GM23338 (cell line): ENCODE measurements around the gene GRAMD1A. TPM values are rescaled to one million over a fixed set of nuclear protein-coding genes. Genes with fewer than 3 reads are reported as not detected.

Experiments used
- ATAC-seq: fragments of 200-7000 bp; cut with Tn5 transposase; 3 replicates; pipeline ENCODE4 v1.9.1; 2020
- DNase-seq: peaks from one replicate; pipeline ENCODE4 v3.0.0-alpha.2; 2015; ENCODE audit warnings: low spot score
- H2AFZ ChIP-seq: fragments of 200-600 bp; sonication (generic); 2 replicates; pipeline ENCODE4 v1.8.0; 2016; ENCODE audit warnings: antibody characterized with exemption, mild to moderate bottlenecking, moderate library complexity
- H3F3A ChIP-seq: fragments of 200-600 bp; sonication (generic); replicated peaks from 2 replicates; pipeline ENCODE4 v1.8.0; 2017; ENCODE audit warnings: antibody characterized with exemption, mixed run types, low read depth
- H3K27ac ChIP-seq: fragments of 200-600 bp; sonication (generic); 2 replicates; pipeline ENCODE4 v1.6.1; 2016; ENCODE audit warnings: low read depth
- H3K27me3 ChIP-seq: fragments of 200-600 bp; sonication (generic); 2 replicates; pipeline ENCODE4 v1.8.0; 2016; ENCODE audit warnings: mild to moderate bottlenecking, mixed run types, moderate library complexity; ENCODE audit not compliant: insufficient read depth
- H3K36me3 ChIP-seq: fragments of 200-600 bp; sonication (generic); 2 replicates; pipeline ENCODE4 v1.8.0; 2016; ENCODE audit warnings: mild to moderate bottlenecking; ENCODE audit not compliant: insufficient read depth
- H3K4me1 ChIP-seq: fragments of 200-600 bp; sonication (generic); 2 replicates; pipeline ENCODE4 v1.8.0; 2016; ENCODE audit warnings: mild to moderate bottlenecking, moderate library complexity; ENCODE audit not compliant: insufficient read depth
- H3K4me2 ChIP-seq: fragments of 200-600 bp; sonication (generic); 2 replicates; pipeline ENCODE4 v1.7.1; 2017; ENCODE audit warnings: mixed run types
- H3K4me3 ChIP-seq: fragments of 200-600 bp; sonication (generic); 2 replicates; pipeline ENCODE4 v1.6.1; 2016; ENCODE audit warnings: mixed run types
- H3K79me2 ChIP-seq: fragments of 200-600 bp; sonication (generic); replicated peaks from 2 replicates; pipeline ENCODE4 v1.8.0; 2017; ENCODE audit warnings: mild to moderate bottlenecking; ENCODE audit not compliant: insufficient read depth
- H3K9me2 ChIP-seq: fragments of 200-600 bp; sonication (generic); 2 replicates; pipeline ENCODE4 v1.8.0; 2017; ENCODE audit not compliant: insufficient read depth
- H4K20me1 ChIP-seq: fragments of 200-600 bp; sonication (generic); replicated peaks from 2 replicates; pipeline ENCODE4 v1.8.0; 2017; ENCODE audit warnings: mild to moderate bottlenecking; ENCODE audit not compliant: insufficient read depth
- H3K27ac Mint-ChIP-seq: 2 replicates; pipeline ENCODE4 v1.8.0; 2020; ENCODE audit warnings: inconsistent platforms, mild to moderate bottlenecking, moderate library complexity, mixed read lengths
- H3K27me3 Mint-ChIP-seq: 3 replicates; pipeline ENCODE4 v1.8.0; 2022; ENCODE audit warnings: low read depth, mild to moderate bottlenecking, moderate library complexity, mixed read lengths, inconsistent platforms; ENCODE audit not compliant: insufficient read depth, poor library complexity
- H3K36me3 Mint-ChIP-seq: 3 replicates; pipeline ENCODE4 v1.8.0; 2021; ENCODE audit warnings: low read depth, mild to moderate bottlenecking, inconsistent platforms, moderate library complexity, mixed read lengths
- H3K4me1 Mint-ChIP-seq: 3 replicates; pipeline ENCODE4 v1.8.0; 2020; ENCODE audit warnings: mild to moderate bottlenecking, inconsistent platforms, mixed read lengths
- H3K4me3 Mint-ChIP-seq: 3 replicates; pipeline ENCODE4 v1.8.0; 2021; ENCODE audit warnings: moderate library complexity, mild to moderate bottlenecking, inconsistent platforms, mixed read lengths
- H3K9me3 Mint-ChIP-seq: 3 replicates; pipeline ENCODE4 v1.8.0; 2020; ENCODE audit warnings: moderate library complexity, mild to moderate bottlenecking, inconsistent platforms, mixed read lengths
- CREB1 ChIP-seq: fragments of 250-450 bp; sonication (Bioruptor Pico); IDR thresholded peaks from 2 replicates; pipeline ENCODE4 v1.5.0; 2020; ENCODE audit warnings: low read depth, mild to moderate bottlenecking, moderate library complexity
- EZH2 ChIP-seq: fragments of 200-600 bp; sonication (generic); IDR thresholded peaks from one replicate; pipeline ENCODE4 v1.8.0; 2017; ENCODE audit warnings: antibody characterized with exemption, mild to moderate bottlenecking, low read depth; ENCODE audit not compliant: unreplicated experiment
- EZH2phosphoT487 ChIP-seq: fragments of 200-600 bp; sonication (generic); IDR thresholded peaks from one replicate; pipeline ENCODE4 v1.8.1; 2018; ENCODE audit warnings: antibody characterized with exemption; ENCODE audit not compliant: unreplicated experiment
- JUNB ChIP-seq: IDR thresholded peaks from one replicate; pipeline ENCODE4 v1.6.1; 2016; ENCODE audit warnings: antibody characterized with exemption; ENCODE audit not compliant: unreplicated experiment
- NANOG ChIP-seq: IDR thresholded peaks from 2 replicates; pipeline ENCODE4 v1.6.1; 2016; ENCODE audit warnings: antibody characterized with exemption, borderline replicate concordance
- POLR2AphosphoS5 ChIP-seq: IDR thresholded peaks from 2 replicates; pipeline ENCODE4 v1.6.1; 2016; ENCODE audit warnings: antibody characterized with exemption, low read depth
- STAT1 ChIP-seq: IDR thresholded peaks from one replicate; pipeline ENCODE4 v1.6.1; 2016; ENCODE audit warnings: antibody characterized with exemption; ENCODE audit not compliant: unreplicated experiment
- ZNF114 ChIP-seq: fragments of 250-450 bp; sonication (Bioruptor Pico); IDR thresholded peaks from 2 replicates; pipeline ENCODE4 v1.5.0; 2020; ENCODE audit warnings: mild to moderate bottlenecking, moderate library complexity
- ZNF331 ChIP-seq: fragments of 250-450 bp; sonication (Bioruptor Pico); IDR thresholded peaks from 2 replicates; pipeline ENCODE4 v1.5.0; 2020; ENCODE audit warnings: low read depth, mild to moderate bottlenecking, moderate library complexity
- polyA plus RNA-seq: library from polyadenylated mRNA; unstranded; fragments of >200 nt; fragmentation: Nextera tagmentation; extraction: Ambion mirVana; gene quantifications from 2 replicates; pipeline ENCODE4 v1.2.1, GENCODE V29; 2016
- total RNA-seq: library from RNA; depleted of rRNA; stranded (reverse); fragments of >200 nt; shearing (Covaris generic); gene quantifications from 2 replicates; pipeline ENCODE4 v1.2.3, GENCODE V29; 2014
- TF ChIP-seq, protein P1 (sequence below): IDR thresholded peaks from 2 replicates; pipeline ENCODE4 v1.6.1; 2016; ENCODE audit warnings: antibody characterized with exemption
- TF ChIP-seq, protein P2 (sequence below): IDR thresholded peaks from one replicate; pipeline ENCODE4 v1.6.1; 2018; ENCODE audit warnings: antibody characterized with exemption; ENCODE audit not compliant: unreplicated experiment
- TF ChIP-seq, protein P3 (sequence below), 2 experiments: fragments of 200-600 bp in 1 of 2; sonication (generic) in 1 of 2; conservative IDR thresholded peaks; 2 replicates each; pipeline versions ENCODE4 v1.5.1 to v1.6.1; 2016 to 2017; ENCODE audit warnings: antibody characterized with exemption in 2 of 2, low read depth in 2 of 2, mild to moderate bottlenecking in 2 of 2, moderate library complexity in 1 of 2
- TF ChIP-seq, protein P4 (sequence below): fragments of 250-450 bp; sonication (Bioruptor Pico); IDR thresholded peaks from 2 replicates; pipeline ENCODE4 v1.5.0; 2020; ENCODE audit warnings: mild to moderate bottlenecking, moderate library complexity

Gene GRAMD1A
- total and polyA plus RNA-seq, 2 experiments from 2014 or later, result 122 to 174 TPM

DNA sequence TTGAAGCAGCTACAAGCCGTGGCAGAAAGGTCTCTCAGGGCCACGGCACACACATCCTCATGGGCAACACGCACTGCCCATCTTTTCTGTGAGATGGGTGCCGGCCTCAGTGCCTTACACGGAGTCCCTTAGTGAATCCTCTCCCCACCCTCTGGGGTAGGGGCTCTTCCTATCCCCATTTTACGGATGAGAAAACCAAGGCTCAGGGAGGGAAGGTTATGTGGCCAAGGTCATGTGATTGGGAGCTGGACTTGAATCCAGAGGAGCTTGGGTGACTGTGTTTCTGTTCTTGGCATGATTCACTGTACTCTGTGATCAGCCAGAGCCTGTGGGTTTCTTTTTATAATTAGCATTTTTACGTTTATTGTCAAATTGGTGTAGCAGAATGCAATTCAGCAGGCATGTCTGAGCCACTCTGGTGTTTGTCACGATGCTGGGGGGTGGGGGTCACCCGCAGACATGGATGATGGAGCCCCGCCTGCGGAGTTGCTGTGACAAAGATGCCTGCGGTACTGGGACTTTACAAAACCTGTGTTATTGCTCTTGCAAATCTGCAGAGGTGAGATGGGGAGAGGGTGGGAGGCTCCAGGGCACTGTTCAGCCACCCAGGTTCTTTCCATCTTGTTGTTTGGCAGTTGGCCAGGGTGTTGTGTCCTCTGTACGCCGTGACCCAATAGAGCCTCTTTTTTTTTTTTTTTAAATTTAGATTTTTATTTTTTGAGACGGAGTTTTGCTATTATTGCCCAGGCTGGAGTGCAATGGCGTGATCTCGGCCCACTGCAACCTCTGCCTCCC, 34.7 kb downstream of the GRAMD1A start:
- H3K27me3 ChIP-seq, result peaks cover 29% of the 10 kb centered on the region
- H3K4me3 ChIP-seq, result no peak overlapping the region
- H3K36me3 ChIP-seq, result no peaks in the 10 kb centered on the region
- H3K4me2 ChIP-seq, result no peak overlapping the region
- no peak for ATAC-seq
- no peak overlapping the region for H3K27ac Mint-ChIP-seq
- DNase-seq, result no peak
- no peaks in the 10 kb centered on the region; the same call in 2 of the 3 replicates for H3K36me3 Mint-ChIP-seq
- H4K20me1 ChIP-seq, result no peaks in the 10 kb centered on the region
- H3K4me1 Mint-ChIP-seq, result peaks cover 9% of the 10 kb centered on the region
- peaks cover 29% of the 10 kb centered on the region for H3K27me3 Mint-ChIP-seq
- peaks cover 4% of the 10 kb centered on the region; the same call in 2 of the 3 replicates for H3K9me3 Mint-ChIP-seq
- H3K79me2 ChIP-seq, result no peaks in the 10 kb centered on the region
- TF ChIP-seq, protein P1, sequence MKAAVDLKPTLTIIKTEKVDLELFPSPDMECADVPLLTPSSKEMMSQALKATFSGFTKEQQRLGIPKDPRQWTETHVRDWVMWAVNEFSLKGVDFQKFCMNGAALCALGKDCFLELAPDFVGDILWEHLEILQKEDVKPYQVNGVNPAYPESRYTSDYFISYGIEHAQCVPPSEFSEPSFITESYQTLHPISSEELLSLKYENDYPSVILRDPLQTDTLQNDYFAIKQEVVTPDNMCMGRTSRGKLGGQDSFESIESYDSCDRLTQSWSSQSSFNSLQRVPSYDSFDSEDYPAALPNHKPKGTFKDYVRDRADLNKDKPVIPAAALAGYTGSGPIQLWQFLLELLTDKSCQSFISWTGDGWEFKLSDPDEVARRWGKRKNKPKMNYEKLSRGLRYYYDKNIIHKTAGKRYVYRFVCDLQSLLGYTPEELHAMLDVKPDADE, result no peak
- TF ChIP-seq, protein P2, sequence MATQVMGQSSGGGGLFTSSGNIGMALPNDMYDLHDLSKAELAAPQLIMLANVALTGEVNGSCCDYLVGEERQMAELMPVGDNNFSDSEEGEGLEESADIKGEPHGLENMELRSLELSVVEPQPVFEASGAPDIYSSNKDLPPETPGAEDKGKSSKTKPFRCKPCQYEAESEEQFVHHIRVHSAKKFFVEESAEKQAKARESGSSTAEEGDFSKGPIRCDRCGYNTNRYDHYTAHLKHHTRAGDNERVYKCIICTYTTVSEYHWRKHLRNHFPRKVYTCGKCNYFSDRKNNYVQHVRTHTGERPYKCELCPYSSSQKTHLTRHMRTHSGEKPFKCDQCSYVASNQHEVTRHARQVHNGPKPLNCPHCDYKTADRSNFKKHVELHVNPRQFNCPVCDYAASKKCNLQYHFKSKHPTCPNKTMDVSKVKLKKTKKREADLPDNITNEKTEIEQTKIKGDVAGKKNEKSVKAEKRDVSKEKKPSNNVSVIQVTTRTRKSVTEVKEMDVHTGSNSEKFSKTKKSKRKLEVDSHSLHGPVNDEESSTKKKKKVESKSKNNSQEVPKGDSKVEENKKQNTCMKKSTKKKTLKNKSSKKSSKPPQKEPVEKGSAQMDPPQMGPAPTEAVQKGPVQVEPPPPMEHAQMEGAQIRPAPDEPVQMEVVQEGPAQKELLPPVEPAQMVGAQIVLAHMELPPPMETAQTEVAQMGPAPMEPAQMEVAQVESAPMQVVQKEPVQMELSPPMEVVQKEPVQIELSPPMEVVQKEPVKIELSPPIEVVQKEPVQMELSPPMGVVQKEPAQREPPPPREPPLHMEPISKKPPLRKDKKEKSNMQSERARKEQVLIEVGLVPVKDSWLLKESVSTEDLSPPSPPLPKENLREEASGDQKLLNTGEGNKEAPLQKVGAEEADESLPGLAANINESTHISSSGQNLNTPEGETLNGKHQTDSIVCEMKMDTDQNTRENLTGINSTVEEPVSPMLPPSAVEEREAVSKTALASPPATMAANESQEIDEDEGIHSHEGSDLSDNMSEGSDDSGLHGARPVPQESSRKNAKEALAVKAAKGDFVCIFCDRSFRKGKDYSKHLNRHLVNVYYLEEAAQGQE, result no peak
- TF ChIP-seq, protein P3, sequence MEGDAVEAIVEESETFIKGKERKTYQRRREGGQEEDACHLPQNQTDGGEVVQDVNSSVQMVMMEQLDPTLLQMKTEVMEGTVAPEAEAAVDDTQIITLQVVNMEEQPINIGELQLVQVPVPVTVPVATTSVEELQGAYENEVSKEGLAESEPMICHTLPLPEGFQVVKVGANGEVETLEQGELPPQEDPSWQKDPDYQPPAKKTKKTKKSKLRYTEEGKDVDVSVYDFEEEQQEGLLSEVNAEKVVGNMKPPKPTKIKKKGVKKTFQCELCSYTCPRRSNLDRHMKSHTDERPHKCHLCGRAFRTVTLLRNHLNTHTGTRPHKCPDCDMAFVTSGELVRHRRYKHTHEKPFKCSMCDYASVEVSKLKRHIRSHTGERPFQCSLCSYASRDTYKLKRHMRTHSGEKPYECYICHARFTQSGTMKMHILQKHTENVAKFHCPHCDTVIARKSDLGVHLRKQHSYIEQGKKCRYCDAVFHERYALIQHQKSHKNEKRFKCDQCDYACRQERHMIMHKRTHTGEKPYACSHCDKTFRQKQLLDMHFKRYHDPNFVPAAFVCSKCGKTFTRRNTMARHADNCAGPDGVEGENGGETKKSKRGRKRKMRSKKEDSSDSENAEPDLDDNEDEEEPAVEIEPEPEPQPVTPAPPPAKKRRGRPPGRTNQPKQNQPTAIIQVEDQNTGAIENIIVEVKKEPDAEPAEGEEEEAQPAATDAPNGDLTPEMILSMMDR (conservative IDR thresholded peaks at IDR 0.05; ENCODE audit: low read depth in 2 of 2), result no peak
- TF ChIP-seq, protein P4, sequence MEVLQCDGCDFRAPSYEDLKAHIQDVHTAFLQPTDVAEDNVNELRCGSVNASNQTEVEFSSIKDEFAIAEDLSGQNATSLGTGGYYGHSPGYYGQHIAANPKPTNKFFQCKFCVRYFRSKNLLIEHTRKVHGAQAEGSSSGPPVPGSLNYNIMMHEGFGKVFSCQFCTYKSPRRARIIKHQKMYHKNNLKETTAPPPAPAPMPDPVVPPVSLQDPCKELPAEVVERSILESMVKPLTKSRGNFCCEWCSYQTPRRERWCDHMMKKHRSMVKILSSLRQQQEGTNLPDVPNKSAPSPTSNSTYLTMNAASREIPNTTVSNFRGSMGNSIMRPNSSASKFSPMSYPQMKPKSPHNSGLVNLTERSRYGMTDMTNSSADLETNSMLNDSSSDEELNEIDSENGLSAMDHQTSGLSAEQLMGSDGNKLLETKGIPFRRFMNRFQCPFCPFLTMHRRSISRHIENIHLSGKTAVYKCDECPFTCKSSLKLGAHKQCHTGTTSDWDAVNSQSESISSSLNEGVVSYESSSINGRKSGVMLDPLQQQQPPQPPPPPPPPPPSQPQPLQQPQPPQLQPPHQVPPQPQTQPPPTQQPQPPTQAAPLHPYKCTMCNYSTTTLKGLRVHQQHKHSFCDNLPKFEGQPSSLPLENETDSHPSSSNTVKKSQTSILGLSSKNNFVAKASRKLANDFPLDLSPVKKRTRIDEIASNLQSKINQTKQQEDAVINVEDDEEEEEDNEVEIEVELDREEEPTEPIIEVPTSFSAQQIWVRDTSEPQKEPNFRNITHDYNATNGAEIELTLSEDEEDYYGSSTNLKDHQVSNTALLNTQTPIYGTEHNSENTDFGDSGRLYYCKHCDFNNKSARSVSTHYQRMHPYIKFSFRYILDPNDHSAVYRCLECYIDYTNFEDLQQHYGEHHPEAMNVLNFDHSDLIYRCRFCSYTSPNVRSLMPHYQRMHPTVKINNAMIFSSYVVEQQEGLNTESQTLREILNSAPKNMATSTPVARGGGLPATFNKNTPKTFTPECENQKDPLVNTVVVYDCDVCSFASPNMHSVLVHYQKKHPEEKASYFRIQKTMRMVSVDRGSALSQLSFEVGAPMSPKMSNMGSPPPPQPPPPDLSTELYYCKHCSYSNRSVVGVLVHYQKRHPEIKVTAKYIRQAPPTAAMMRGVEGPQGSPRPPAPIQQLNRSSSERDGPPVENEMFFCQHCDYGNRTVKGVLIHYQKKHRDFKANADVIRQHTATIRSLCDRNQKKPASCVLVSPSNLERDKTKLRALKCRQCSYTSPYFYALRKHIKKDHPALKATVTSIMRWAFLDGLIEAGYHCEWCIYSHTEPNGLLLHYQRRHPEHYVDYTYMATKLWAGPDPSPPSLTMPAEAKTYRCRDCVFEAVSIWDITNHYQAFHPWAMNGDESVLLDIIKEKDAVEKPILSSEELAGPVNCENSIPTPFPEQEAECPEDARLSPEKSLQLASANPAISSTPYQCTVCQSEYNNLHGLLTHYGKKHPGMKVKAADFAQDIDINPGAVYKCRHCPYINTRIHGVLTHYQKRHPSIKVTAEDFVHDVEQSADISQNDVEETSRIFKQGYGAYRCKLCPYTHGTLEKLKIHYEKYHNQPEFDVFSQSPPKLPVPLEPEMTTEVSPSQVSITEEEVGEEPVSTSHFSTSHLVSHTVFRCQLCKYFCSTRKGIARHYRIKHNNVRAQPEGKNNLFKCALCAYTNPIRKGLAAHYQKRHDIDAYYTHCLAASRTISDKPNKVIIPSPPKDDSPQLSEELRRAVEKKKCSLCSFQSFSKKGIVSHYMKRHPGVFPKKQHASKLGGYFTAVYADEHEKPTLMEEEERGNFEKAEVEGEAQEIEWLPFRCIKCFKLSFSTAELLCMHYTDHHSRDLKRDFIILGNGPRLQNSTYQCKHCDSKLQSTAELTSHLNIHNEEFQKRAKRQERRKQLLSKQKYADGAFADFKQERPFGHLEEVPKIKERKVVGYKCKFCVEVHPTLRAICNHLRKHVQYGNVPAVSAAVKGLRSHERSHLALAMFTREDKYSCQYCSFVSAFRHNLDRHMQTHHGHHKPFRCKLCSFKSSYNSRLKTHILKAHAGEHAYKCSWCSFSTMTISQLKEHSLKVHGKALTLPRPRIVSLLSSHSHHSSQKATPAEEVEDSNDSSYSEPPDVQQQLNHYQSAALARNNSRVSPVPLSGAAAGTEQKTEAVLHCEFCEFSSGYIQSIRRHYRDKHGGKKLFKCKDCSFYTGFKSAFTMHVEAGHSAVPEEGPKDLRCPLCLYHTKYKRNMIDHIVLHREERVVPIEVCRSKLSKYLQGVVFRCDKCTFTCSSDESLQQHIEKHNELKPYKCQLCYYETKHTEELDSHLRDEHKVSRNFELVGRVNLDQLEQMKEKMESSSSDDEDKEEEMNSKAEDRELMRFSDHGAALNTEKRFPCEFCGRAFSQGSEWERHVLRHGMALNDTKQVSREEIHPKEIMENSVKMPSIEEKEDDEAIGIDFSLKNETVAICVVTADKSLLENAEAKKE (CRISPR knock-in tag), result no peak
- TF ChIP-seq POLR2AphosphoS5 (no peak), ZNF114 (CRISPR knock-in tag) (no peak), ZNF331 (no peak), EZH2phosphoT487 (no peak), NANOG (no peak), JUNB (no peak), CREB1 (CRISPR knock-in tag) (no peak), STAT1 (no peak), EZH2 (no peak)
- H3K4me1 ChIP-seq, result peaks cover 17% of the 10 kb centered on the region
- peaks cover 16% of the 10 kb centered on the region for H3F3A ChIP-seq
- no peak overlapping the region for H3K4me3 Mint-ChIP-seq
- no peak overlapping the region for H3K27ac ChIP-seq
- no peaks in the 10 kb centered on the region for H3K9me2 ChIP-seq
- no peak overlapping the region for H2AFZ ChIP-seq
